Measurements from ENCODE around the gene BICDL2. TPM values are rescaled to one million over a fixed set of nuclear protein-coding genes. Genes with fewer than 3 reads are reported as not detected.

BICDL2 gene
- total and polyA plus RNA-seq, 9 of the 15 experiments (the other 6 are each of a cell fraction or from before 2014, with no cell fraction given), result 0.09 to 0.28 (median 0.09) TPM; not detected in 6

GRCh38 chr16:3023669-3024478 lies 12.9 kb downstream of the BICDL2 start, which contains the start of the genes HCFC1R1 and THOC6 (continued):
- TF ChIP-seq NCOA1 (IDR thresholded peaks at IDR 0.05; ENCODE audit: low read depth) (no peak), HBP1 (CRISPR knock-in tag; IDR thresholded peaks at IDR 0.05) (peak; percentile 29; the same call in 1 of the 2 replicates), E2F1 (CRISPR knock-in tag; IDR thresholded peaks at IDR 0.05) (peak; percentile 52; the same call in 1 of the 2 replicates), SFPQ (IDR thresholded peaks at IDR 0.05; ENCODE audit: low read depth, low read length) (no peak), ZC3H11A (IDR thresholded peaks at IDR 0.05; ENCODE audit: low read depth, low read length) (no peak), CREB3L1 (IDR thresholded peaks at IDR 0.05; ENCODE audit: borderline replicate concordance, low read depth) (peak; percentile 96), ZNF668 (CRISPR knock-in tag; IDR thresholded peaks at IDR 0.05) (no peak), ZNF778 (CRISPR knock-in tag; IDR thresholded peaks at IDR 0.05) (no peak), ZNF79 (CRISPR knock-in tag; IDR thresholded peaks at IDR 0.05; ENCODE audit: low read depth) (no peak), CCNT2 (IDR thresholded peaks at IDR 0.05; ENCODE audit: borderline replicate concordance, extremely low read depth, insufficient read length, low read depth, low read length) (peak; percentile 24), ZKSCAN3 (CRISPR knock-in tag; IDR thresholded peaks at IDR 0.05) (no peak), HINFP (tag; conservative IDR thresholded peaks at IDR 0.05; ENCODE audit: low read depth) (no peak), ZBTB9 (CRISPR knock-in tag; IDR thresholded peaks at IDR 0.05) (peak; percentile 82; the same call in 1 of the 2 replicates), SOX6 (IDR thresholded peaks at IDR 0.05) (0 out of 2 replicates have a peak, but pooled peaks have one; percentile 20), SPI1 (IDR thresholded peaks at IDR 0.05; ENCODE audit: borderline replicate concordance, low read depth, low read length) (peak; percentile 64; the same call in 1 of the 2 replicates), ZKSCAN8 (CRISPR knock-in tag; IDR thresholded peaks at IDR 0.05) (no peak)

All from K562 (cell line).